Measurements from ENCODE around the gene DTX1.

Gene DTX1

GRCh38 chr12:113069751-113070116 is 13.2 kb downstream of the DTX1 start:
- no peak overlapping the region for H3K4me3 ChIP-seq (ENCODE audit: low read depth, low read length)
- no peaks in the 10 kb centered on the region for H3K4me1 ChIP-seq (ENCODE audit: control insufficient read depth in 1 of 2, insufficient read depth in 2 of 2, low read length in 2 of 2)
- H4K8ac ChIP-seq (ENCODE audit: low read depth, low read length): no peak overlapping the region
- no peak overlapping the region for H2AK5ac ChIP-seq (ENCODE audit: low read length)
- H3K9me3 ChIP-seq (ENCODE audit: insufficient read depth, low read depth, low read length): peaks cover 3% of the 10 kb centered on the region
- no peaks in the 10 kb centered on the region for H3K79me2 ChIP-seq (ENCODE audit: control insufficient read depth, insufficient read depth, low read length, poor library complexity)
- no peak overlapping the region for H2BK5ac ChIP-seq (ENCODE audit: low read depth, low read length, poor library complexity)
- no peak overlapping the region for H3K18ac ChIP-seq (ENCODE audit: low read length)
- no peak overlapping the region for H2BK12ac ChIP-seq (ENCODE audit: low read length)
- no peak for DNase-seq
- H3K4me2 ChIP-seq (ENCODE audit: low read length): no peak overlapping the region
- H4K91ac ChIP-seq (ENCODE audit: low read depth, low read length): no peak overlapping the region
- H3K27ac ChIP-seq (ENCODE audit: low read depth, low read length): no peak overlapping the region
- H3K36me3 ChIP-seq (ENCODE audit: control insufficient read depth in 1 of 2, insufficient read depth in 2 of 2, low read length in 2 of 2): no peaks in the 10 kb centered on the region
- H3K23ac ChIP-seq (ENCODE audit: low read length): no peak overlapping the region
- H3K79me1 ChIP-seq (ENCODE audit: low read length): no peaks in the 10 kb centered on the region
- no peak overlapping the region for H3K4ac ChIP-seq (ENCODE audit: low read depth, low read length)
- H4K12ac ChIP-seq (ENCODE audit: low read depth, low read length): no peak overlapping the region
- H3K27me3 ChIP-seq (ENCODE audit: insufficient read depth, low read length): no peaks in the 10 kb centered on the region
- WGBS (ENCODE audit: extremely low coverage, insufficient coverage, insufficient read length): no CpG with 5 or more reads among the region's 6 CpGs
- H3K14ac ChIP-seq (ENCODE audit: low read length): no peak overlapping the region
- no peak overlapping the region for H3K9ac ChIP-seq (ENCODE audit: low read length)
- H2BK120ac ChIP-seq (ENCODE audit: insufficient read depth, low read length, poor library complexity): no peak overlapping the region
- H2AFZ ChIP-seq (ENCODE audit: insufficient read depth, low read length, poor library complexity): no peak overlapping the region

GRCh38 chr12:113070117-113070906 is 13.8 kb downstream of the DTX1 start:
- Histone ChIP-seq H3K14ac (ENCODE audit: low read length) (no peak overlapping the region), H2BK12ac (ENCODE audit: low read length) (no peak overlapping the region), H2BK120ac (ENCODE audit: insufficient read depth, low read length, poor library complexity) (no peak overlapping the region), H2BK5ac (ENCODE audit: low read depth, low read length, poor library complexity) (no peak overlapping the region), H3K4ac (ENCODE audit: low read depth, low read length) (no peak overlapping the region), H3K18ac (ENCODE audit: low read length) (no peak overlapping the region), H3K27me3 (ENCODE audit: insufficient read depth, low read length) (peaks cover 1% of the 10 kb centered on the region), H3K36me3 (ENCODE audit: control insufficient read depth in 1 of 2, insufficient read depth in 2 of 2, low read length in 2 of 2) (no peaks in the 10 kb centered on the region), H3K9ac (ENCODE audit: low read length) (no peak overlapping the region), H3K4me3 (ENCODE audit: low read depth, low read length) (no peak overlapping the region), H3K4me2 (ENCODE audit: low read length) (no peak overlapping the region), H4K91ac (ENCODE audit: low read depth, low read length) (no peak overlapping the region), H3K79me1 (ENCODE audit: low read length) (no peaks in the 10 kb centered on the region), H3K27ac (ENCODE audit: low read depth, low read length) (no peak overlapping the region), H2AK5ac (ENCODE audit: low read length) (no peak overlapping the region), H2AFZ (ENCODE audit: insufficient read depth, low read length, poor library complexity) (no peak overlapping the region), H3K4me1 (ENCODE audit: control insufficient read depth in 1 of 2, insufficient read depth in 2 of 2, low read length in 2 of 2) (no peaks in the 10 kb centered on the region), H4K8ac (ENCODE audit: low read depth, low read length) (no peak overlapping the region), H3K9me3 (ENCODE audit: insufficient read depth, low read depth, low read length) (peaks cover 3% of the 10 kb centered on the region), H4K12ac (ENCODE audit: low read depth, low read length) (no peak overlapping the region), H3K23ac (ENCODE audit: low read length) (no peak overlapping the region), H3K79me2 (ENCODE audit: control insufficient read depth, insufficient read depth, low read length, poor library complexity) (no peaks in the 10 kb centered on the region)
- WGBS (ENCODE audit: extremely low coverage, insufficient coverage, insufficient read length): no CpG with 5 or more reads among the region's 15 CpGs
- peak in 1 of 2 donors; percentile 31 for DNase-seq

DNA sequence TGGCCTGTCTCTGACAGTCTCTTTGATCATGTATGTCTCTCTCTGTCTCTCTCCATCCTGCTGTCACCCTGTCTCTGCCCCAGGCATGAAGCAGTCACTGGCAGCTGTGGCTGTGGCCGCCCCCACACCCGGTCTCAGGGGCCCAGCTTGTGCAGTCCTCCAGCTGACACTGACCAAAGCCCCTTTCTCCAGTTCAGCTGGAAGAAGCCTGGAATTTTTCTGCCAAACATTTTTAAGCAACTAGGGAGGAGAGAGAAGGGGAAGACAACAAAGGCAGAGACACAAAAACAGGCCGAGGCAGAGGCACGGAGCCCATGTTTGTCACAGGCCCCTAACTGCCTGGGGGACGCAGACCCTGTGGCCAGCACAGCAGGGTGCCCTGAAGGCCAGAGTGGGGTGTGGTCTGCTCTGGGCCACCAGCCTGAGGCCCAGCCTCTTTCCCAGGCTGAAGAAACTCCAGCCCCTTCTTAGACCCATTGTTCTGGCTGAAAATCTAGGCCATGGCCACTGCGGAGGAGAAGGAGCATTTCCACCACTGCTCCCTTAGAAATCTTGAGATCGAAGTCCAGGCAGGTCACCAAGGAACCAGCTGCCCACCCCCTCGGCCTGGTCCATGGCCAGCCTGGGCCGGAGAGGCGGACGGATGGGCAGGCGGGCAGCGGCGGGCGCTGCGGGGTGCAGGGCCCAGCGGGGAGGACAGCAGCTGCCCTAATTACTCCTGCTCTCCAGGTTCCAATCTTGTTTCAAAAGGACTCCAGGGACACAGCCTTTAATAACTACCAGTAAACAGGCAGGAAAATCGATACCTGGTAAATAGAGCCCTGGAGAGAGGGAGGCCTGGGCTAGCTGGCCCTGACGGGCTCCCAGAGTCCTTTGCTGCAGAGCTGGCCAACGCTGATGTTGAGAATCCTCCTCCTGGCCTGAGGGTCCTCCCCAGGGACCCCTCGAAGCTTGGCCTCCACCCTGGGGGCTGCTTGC is 14.9 kb downstream of the DTX1 start:
- H3K27ac ChIP-seq (ENCODE audit: low read depth, low read length): no peak overlapping the region
- no peak overlapping the region for H2BK12ac ChIP-seq (ENCODE audit: low read length)
- H2AFZ ChIP-seq (ENCODE audit: insufficient read depth, low read length, poor library complexity): no peak overlapping the region
- H3K4me3 ChIP-seq (ENCODE audit: low read depth, low read length): no peak overlapping the region
- no peak overlapping the region for H2BK5ac ChIP-seq (ENCODE audit: low read depth, low read length, poor library complexity)
- H3K9ac ChIP-seq (ENCODE audit: low read length): no peak overlapping the region
- no peaks in the 10 kb centered on the region for H3K36me3 ChIP-seq (ENCODE audit: control insufficient read depth in 1 of 2, insufficient read depth in 2 of 2, low read length in 2 of 2)
- H3K79me1 ChIP-seq (ENCODE audit: low read length): no peaks in the 10 kb centered on the region
- no peak overlapping the region for H2BK120ac ChIP-seq (ENCODE audit: insufficient read depth, low read length, poor library complexity)
- H4K91ac ChIP-seq (ENCODE audit: low read depth, low read length): no peak overlapping the region
- peaks cover 3% of the 10 kb centered on the region for H3K9me3 ChIP-seq (ENCODE audit: insufficient read depth, low read depth, low read length)
- DNase-seq: no peak
- H3K14ac ChIP-seq (ENCODE audit: low read length): no peak overlapping the region
- H3K4me1 ChIP-seq (ENCODE audit: control insufficient read depth in 1 of 2, insufficient read depth in 2 of 2, low read length in 2 of 2): no peaks in the 10 kb centered on the region
- no peaks in the 10 kb centered on the region for H3K79me2 ChIP-seq (ENCODE audit: control insufficient read depth, insufficient read depth, low read length, poor library complexity)
- no peak overlapping the region for H4K12ac ChIP-seq (ENCODE audit: low read depth, low read length)
- no peak overlapping the region for H3K18ac ChIP-seq (ENCODE audit: low read length)
- no peak overlapping the region for H2AK5ac ChIP-seq (ENCODE audit: low read length)
- H4K8ac ChIP-seq (ENCODE audit: low read depth, low read length): no peak overlapping the region
- no peak overlapping the region for H3K23ac ChIP-seq (ENCODE audit: low read length)
- H3K4ac ChIP-seq (ENCODE audit: low read depth, low read length): no peak overlapping the region
- no peak overlapping the region for H3K4me2 ChIP-seq (ENCODE audit: low read length)
- no CpG with 5 or more reads among the region's 21 CpGs for WGBS (ENCODE audit: extremely low coverage, insufficient coverage, insufficient read length)
- H3K27me3 ChIP-seq (ENCODE audit: insufficient read depth, low read length): peaks cover 1% of the 10 kb centered on the region

DNA sequence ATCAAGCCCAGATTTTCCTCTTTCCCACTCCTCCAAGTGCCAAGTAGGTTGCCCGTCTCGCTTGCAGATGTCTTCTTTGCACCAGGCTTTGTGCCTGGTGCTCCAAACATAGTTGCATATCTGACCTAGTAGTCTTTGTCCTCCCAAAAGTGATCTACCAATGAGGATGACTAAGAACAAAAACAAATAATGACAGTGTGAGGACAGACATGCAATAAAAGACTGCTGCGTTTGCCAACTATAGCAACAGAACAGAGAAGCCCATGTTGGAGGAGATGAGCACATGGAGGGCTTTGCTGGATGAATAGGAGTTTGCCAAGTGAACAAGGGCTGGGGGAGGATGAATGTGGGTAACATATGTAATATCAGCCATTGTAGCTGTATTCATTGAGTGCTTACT is 15.6 kb downstream of the DTX1 start:
- H4K12ac ChIP-seq (ENCODE audit: low read depth, low read length): no peak overlapping the region
- H2AK5ac ChIP-seq (ENCODE audit: low read length): no peak overlapping the region
- H3K27me3 ChIP-seq (ENCODE audit: insufficient read depth, low read length): peaks cover 7% of the 10 kb centered on the region
- DNase-seq: no peak
- no peaks in the 10 kb centered on the region for H3K79me2 ChIP-seq (ENCODE audit: control insufficient read depth, insufficient read depth, low read length, poor library complexity)
- H3K27ac ChIP-seq (ENCODE audit: low read depth, low read length): no peak overlapping the region
- H3K18ac ChIP-seq (ENCODE audit: low read length): no peak overlapping the region
- no peak overlapping the region for H3K4me3 ChIP-seq (ENCODE audit: low read depth, low read length)
- WGBS (ENCODE audit: extremely low coverage, insufficient coverage, insufficient read length): no CpG with 5 or more reads among the region's 3 CpGs
- H3K4me2 ChIP-seq (ENCODE audit: low read length): no peak overlapping the region
- no peak overlapping the region for H3K4ac ChIP-seq (ENCODE audit: low read depth, low read length)
- no peak overlapping the region for H2BK12ac ChIP-seq (ENCODE audit: low read length)
- H2BK5ac ChIP-seq (ENCODE audit: low read depth, low read length, poor library complexity): no peak overlapping the region
- H2AFZ ChIP-seq (ENCODE audit: insufficient read depth, low read length, poor library complexity): no peak overlapping the region
- H3K14ac ChIP-seq (ENCODE audit: low read length): no peak overlapping the region
- no peaks in the 10 kb centered on the region for H3K4me1 ChIP-seq (ENCODE audit: control insufficient read depth in 1 of 2, insufficient read depth in 2 of 2, low read length in 2 of 2)
- no peaks in the 10 kb centered on the region for H3K79me1 ChIP-seq (ENCODE audit: low read length)
- no peak overlapping the region for H3K9ac ChIP-seq (ENCODE audit: low read length)
- no peak overlapping the region for H3K23ac ChIP-seq (ENCODE audit: low read length)
- H3K9me3 ChIP-seq (ENCODE audit: insufficient read depth, low read depth, low read length): no peaks in the 10 kb centered on the region
- H3K36me3 ChIP-seq (ENCODE audit: control insufficient read depth in 1 of 2, insufficient read depth in 2 of 2, low read length in 2 of 2): no peaks in the 10 kb centered on the region
- no peak overlapping the region for H4K91ac ChIP-seq (ENCODE audit: low read depth, low read length)
- no peak overlapping the region for H4K8ac ChIP-seq (ENCODE audit: low read depth, low read length)
- H2BK120ac ChIP-seq (ENCODE audit: insufficient read depth, low read length, poor library complexity): no peak overlapping the region

Measured in trophoblast cell (in vitro differentiated cells and primary cell).